ENCODE measurements around the gene ATP13A3. TPM values are rescaled to one million over a fixed set of nuclear protein-coding genes. Genes with fewer than 3 reads are reported as not detected.
"Not testable (repeated sequence)": the region's sequence is repeated elsewhere in the genome, so short reads cannot be mapped to it uniquely, and the experiment has no call there.

ATP13A3 gene
- total RNA-seq, 1 donor from 2014 or later: 79.2 TPM

GRCh38 chr3:194494951-194495374 lies 8.2 kb upstream of the ATP13A3 start:
- H3K79me2 ChIP-seq (ENCODE audit: insufficient read depth, low read length): no peaks in the 10 kb centered on the region
- no peak for DNase-seq (ENCODE audit: low read depth)
- H4K20me1 ChIP-seq (ENCODE audit: insufficient read depth, low read length): no peaks in the 10 kb centered on the region
- H3K27me3 ChIP-seq (ENCODE audit: insufficient read depth, low read length): no peaks in the 10 kb centered on the region
- no peak for TF ChIP-seq CTCF (IDR thresholded peaks at IDR 0.05; ENCODE audit: insufficient read depth, low read depth, low read length)
- TF ChIP-seq EZH2 (IDR thresholded peaks at IDR 0.05; ENCODE audit: insufficient read depth, low read length): no peak
- peaks cover 24% of the 10 kb centered on the region for H3K4me1 Mint-ChIP-seq (ENCODE audit: low read depth, unreplicated experiment)
- H3K36me3 Mint-ChIP-seq (ENCODE audit: low read depth, unreplicated experiment): no peaks in the 10 kb centered on the region
- H3K27ac Mint-ChIP-seq (ENCODE audit: unreplicated experiment): no peak overlapping the region
- no peaks in the 10 kb centered on the region for H3K36me3 ChIP-seq (ENCODE audit: insufficient read depth, low read length)
- H3K4me2 ChIP-seq (ENCODE audit: low read length): no peak overlapping the region
- H3K4me3 ChIP-seq (ENCODE audit: insufficient read depth, low read depth, low read length): no peak overlapping the region
- no peak overlapping the region for H3K4me3 Mint-ChIP-seq (ENCODE audit: unreplicated experiment)
- no peaks in the 10 kb centered on the region for H3K9me3 ChIP-seq (ENCODE audit: insufficient read depth, low read depth, low read length)
- no peak overlapping the region for H2AFZ ChIP-seq (ENCODE audit: low read depth, low read length)
- no peaks in the 10 kb centered on the region for H3K9me3 Mint-ChIP-seq (ENCODE audit: unreplicated experiment)
- H3K27me3 Mint-ChIP-seq (ENCODE audit: low read depth, unreplicated experiment): no peaks in the 10 kb centered on the region
- FAIRE-seq: no peak
- H3K27ac ChIP-seq (ENCODE audit: low read depth, low read length): no peak overlapping the region
- H3K9ac ChIP-seq (ENCODE audit: low read length): no peak overlapping the region
- H3K4me1 ChIP-seq (ENCODE audit: insufficient read depth, low read length): peaks cover 18% of the 10 kb centered on the region

- not testable (repeated sequence) for H4K20me1 ChIP-seq (ENCODE audit: insufficient read depth, low read length); H3K9me3 Mint-ChIP-seq (ENCODE audit: unreplicated experiment); H3K79me2 ChIP-seq (ENCODE audit: insufficient read depth, low read length); H3K4me3 ChIP-seq (ENCODE audit: insufficient read depth, low read depth, low read length); H3K27me3 Mint-ChIP-seq (ENCODE audit: low read depth, unreplicated experiment); H3K4me3 Mint-ChIP-seq (ENCODE audit: unreplicated experiment); H3K9me3 ChIP-seq (ENCODE audit: insufficient read depth, low read depth, low read length); H3K27me3 ChIP-seq (ENCODE audit: insufficient read depth, low read length); H2AFZ ChIP-seq (ENCODE audit: low read depth, low read length); H3K36me3 ChIP-seq (ENCODE audit: insufficient read depth, low read length); H3K36me3 Mint-ChIP-seq (ENCODE audit: low read depth, unreplicated experiment)
- peaks cover 25% of the 10 kb centered on the region for H3K4me1 ChIP-seq (ENCODE audit: insufficient read depth, low read length)
- FAIRE-seq (peak; percentile 37), DNase-seq (ENCODE audit: low read depth) (peak; percentile 93)
- Mint-ChIP-seq H3K4me1 (ENCODE audit: low read depth, unreplicated experiment) (peaks cover 29% of the 10 kb centered on the region), H3K27ac (ENCODE audit: unreplicated experiment) (peak overlapping the region; percentile 77)
- peak overlapping the region; percentile 30 for H3K9ac ChIP-seq (ENCODE audit: low read length)
- peak overlapping the region; percentile 61 for H3K27ac ChIP-seq (ENCODE audit: low read depth, low read length)
- H3K4me2 ChIP-seq (ENCODE audit: low read length): peak overlapping the region; percentile 30
Observed at GRCh38 chr3:194493995-194494927, 7.5 kb upstream of the ATP13A3 start.

- no peaks in the 10 kb centered on the region for H3K79me2 ChIP-seq (ENCODE audit: insufficient read depth, low read length)
- Mint-ChIP-seq H3K27me3 (ENCODE audit: low read depth, unreplicated experiment) (no peaks in the 10 kb centered on the region), H3K4me3 (ENCODE audit: unreplicated experiment) (no peak overlapping the region), H3K9me3 (ENCODE audit: unreplicated experiment) (no peaks in the 10 kb centered on the region), H3K36me3 (ENCODE audit: low read depth, unreplicated experiment) (no peaks in the 10 kb centered on the region), H3K4me1 (ENCODE audit: low read depth, unreplicated experiment) (peaks cover 28% of the 10 kb centered on the region), H3K27ac (ENCODE audit: unreplicated experiment) (no peak overlapping the region)
- no peaks in the 10 kb centered on the region for H3K27me3 ChIP-seq (ENCODE audit: insufficient read depth, low read length)
- no peak overlapping the region for H3K4me3 ChIP-seq (ENCODE audit: insufficient read depth, low read depth, low read length)
- no peaks in the 10 kb centered on the region for H4K20me1 ChIP-seq (ENCODE audit: insufficient read depth, low read length)
- no peak overlapping the region for H3K9ac ChIP-seq (ENCODE audit: low read length)
- no peaks in the 10 kb centered on the region for H3K36me3 ChIP-seq (ENCODE audit: insufficient read depth, low read length)
- peaks cover 41% of the 10 kb centered on the region for H3K4me1 ChIP-seq (ENCODE audit: insufficient read depth, low read length)
- no peak for DNase-seq (ENCODE audit: low read depth)
- no peak for TF ChIP-seq CTCF (IDR thresholded peaks at IDR 0.05; ENCODE audit: insufficient read depth, low read depth, low read length)
- TF ChIP-seq EZH2 (IDR thresholded peaks at IDR 0.05; ENCODE audit: insufficient read depth, low read length): no peak
- FAIRE-seq: no peak
- no peak overlapping the region for H3K27ac ChIP-seq (ENCODE audit: low read depth, low read length)
- no peak overlapping the region for H3K4me2 ChIP-seq (ENCODE audit: low read length)
- H3K9me3 ChIP-seq (ENCODE audit: insufficient read depth, low read depth, low read length): no peaks in the 10 kb centered on the region
- H2AFZ ChIP-seq (ENCODE audit: low read depth, low read length): no peak overlapping the region
Observed at GRCh38 chr3:194492001-194492400, 5.2 kb upstream of the ATP13A3 start.
